ENCODE results near the gene PLEKHA4. TPM values are rescaled to one million over a fixed set of nuclear protein-coding genes. Genes with fewer than 3 reads are reported as not detected.
"Not testable (repeated sequence)": the region's sequence is repeated elsewhere in the genome, so short reads cannot be mapped to it uniquely, and the experiment has no call there.

The PLEKHA4 gene
- total and polyA plus RNA-seq, 9 of the 15 experiments (the other 6 are each of a cell fraction or from before 2014, with no cell fraction given) = 0.07 to 30.8 (median 11.4) TPM

DNA sequence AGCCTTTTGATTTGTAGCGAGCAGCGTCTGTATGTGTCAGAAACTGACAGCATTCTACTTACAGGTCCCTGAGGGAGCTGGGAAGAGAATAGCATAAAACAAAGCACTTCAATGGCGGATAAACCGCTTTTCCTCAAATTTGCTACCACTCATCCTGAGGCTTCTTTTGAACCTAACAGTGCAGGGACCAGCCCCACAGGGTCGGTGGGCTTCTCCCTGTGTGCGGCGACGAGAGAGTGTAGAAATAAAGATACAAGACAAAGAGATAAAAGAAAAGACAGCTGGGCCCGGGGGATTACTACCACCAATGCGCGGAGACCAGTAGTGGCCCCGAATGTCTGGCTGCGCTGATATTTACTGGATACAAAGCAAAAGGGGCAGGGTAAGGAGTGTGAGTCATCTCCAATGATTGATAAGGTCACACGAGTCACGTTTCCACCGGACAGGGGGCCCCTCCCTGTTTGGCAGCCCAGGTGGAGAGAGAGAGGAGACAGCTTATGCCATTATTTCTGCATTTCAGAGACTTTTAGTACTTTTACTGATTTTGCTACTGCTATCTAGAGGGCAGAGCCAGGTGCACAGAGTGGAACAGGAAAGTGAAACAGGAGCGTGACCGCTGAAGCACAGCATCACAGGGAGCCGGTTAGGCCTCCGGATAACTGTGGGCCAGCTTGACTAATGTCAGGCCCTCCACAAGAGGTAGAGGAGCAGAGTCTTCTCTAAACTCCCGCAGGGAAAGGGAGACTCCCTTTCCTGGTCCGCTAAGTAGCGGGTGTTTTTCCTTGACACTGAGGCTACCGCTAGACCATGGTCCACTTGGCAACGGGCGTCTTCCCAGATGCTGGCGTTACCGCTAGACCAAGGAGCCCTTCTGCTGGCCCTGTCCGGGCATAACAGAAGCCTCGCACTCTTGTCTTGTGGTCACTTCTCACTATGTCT is 7.9 kb upstream of the PLEKHA4 start (continued):
- TF ChIP-seq CXXC5 (CRISPR knock-in tag; IDR thresholded peaks at IDR 0.05) (peak; percentile 74), MYNN (IDR thresholded peaks at IDR 0.05) (peak; percentile 88), L3MBTL2 (IDR thresholded peaks at IDR 0.05) (0 out of 2 replicates have a peak, but pooled peaks have one; percentile 9), TRIM24 (IDR thresholded peaks at IDR 0.05) (peak in 1 of 2 experiments; percentile 68; a peak in 1 of 4 replicates), NRF1 (conservative IDR thresholded peaks at IDR 0.05 in 1 of 2, IDR thresholded peaks at IDR 0.05 in 1 of 2) (peak; percentile 27 to 46; a peak in 2 of 4 replicates), POLR2B (IDR thresholded peaks at IDR 0.05; ENCODE audit: low read depth, partially characterized antibody) (peak; percentile 88)
- TF ChIP-seq, protein P1, sequence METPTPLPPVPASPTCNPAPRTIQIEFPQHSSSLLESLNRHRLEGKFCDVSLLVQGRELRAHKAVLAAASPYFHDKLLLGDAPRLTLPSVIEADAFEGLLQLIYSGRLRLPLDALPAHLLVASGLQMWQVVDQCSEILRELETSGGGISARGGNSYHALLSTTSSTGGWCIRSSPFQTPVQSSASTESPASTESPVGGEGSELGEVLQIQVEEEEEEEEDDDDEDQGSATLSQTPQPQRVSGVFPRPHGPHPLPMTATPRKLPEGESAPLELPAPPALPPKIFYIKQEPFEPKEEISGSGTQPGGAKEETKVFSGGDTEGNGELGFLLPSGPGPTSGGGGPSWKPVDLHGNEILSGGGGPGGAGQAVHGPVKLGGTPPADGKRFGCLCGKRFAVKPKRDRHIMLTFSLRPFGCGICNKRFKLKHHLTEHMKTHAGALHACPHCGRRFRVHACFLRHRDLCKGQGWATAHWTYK (CRISPR knock-in tag; IDR thresholded peaks at IDR 0.05) = peak; percentile 89
- TF ChIP-seq, protein P2, sequence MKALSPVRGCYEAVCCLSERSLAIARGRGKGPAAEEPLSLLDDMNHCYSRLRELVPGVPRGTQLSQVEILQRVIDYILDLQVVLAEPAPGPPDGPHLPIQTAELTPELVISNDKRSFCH (CRISPR knock-in tag; IDR thresholded peaks at IDR 0.05) = not testable (repeated sequence)
- TF ChIP-seq, protein P2 (tag; IDR thresholded peaks at IDR 0.05) = 0 out of 2 replicates have a peak, but pooled peaks have one; percentile 40
- not testable (repeated sequence) for TF ChIP-seq MYNN (CRISPR knock-in tag; IDR thresholded peaks at IDR 0.05)
- TF ChIP-seq, protein P3, sequence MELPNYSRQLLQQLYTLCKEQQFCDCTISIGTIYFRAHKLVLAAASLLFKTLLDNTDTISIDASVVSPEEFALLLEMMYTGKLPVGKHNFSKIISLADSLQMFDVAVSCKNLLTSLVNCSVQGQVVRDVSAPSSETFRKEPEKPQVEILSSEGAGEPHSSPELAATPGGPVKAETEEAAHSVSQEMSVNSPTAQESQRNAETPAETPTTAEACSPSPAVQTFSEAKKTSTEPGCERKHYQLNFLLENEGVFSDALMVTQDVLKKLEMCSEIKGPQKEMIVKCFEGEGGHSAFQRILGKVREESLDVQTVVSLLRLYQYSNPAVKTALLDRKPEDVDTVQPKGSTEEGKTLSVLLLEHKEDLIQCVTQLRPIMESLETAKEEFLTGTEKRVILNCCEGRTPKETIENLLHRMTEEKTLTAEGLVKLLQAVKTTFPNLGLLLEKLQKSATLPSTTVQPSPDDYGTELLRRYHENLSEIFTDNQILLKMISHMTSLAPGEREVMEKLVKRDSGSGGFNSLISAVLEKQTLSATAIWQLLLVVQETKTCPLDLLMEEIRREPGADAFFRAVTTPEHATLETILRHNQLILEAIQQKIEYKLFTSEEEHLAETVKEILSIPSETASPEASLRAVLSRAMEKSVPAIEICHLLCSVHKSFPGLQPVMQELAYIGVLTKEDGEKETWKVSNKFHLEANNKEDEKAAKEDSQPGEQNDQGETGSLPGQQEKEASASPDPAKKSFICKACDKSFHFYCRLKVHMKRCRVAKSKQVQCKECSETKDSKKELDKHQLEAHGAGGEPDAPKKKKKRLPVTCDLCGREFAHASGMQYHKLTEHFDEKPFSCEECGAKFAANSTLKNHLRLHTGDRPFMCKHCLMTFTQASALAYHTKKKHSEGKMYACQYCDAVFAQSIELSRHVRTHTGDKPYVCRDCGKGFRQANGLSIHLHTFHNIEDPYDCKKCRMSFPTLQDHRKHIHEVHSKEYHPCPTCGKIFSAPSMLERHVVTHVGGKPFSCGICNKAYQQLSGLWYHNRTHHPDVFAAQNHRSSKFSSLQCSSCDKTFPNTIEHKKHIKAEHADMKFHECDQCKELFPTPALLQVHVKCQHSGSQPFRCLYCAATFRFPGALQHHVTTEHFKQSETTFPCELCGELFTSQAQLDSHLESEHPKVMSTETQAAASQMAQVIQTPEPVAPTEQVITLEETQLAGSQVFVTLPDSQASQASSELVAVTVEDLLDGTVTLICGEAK (IDR thresholded peaks at IDR 0.05) = 0 out of 2 replicates have a peak, but pooled peaks have one; percentile 11
- TF ChIP-seq, protein P3 (CRISPR knock-in tag; IDR thresholded peaks at IDR 0.05) = not testable (repeated sequence)
